HepG2 (cell line): ENCODE measurements around the gene FGD4.

Experiments
- CBX1 ChIP-seq: IDR thresholded peaks from one replicate; pipeline ENCODE4 v1.6.1; 2016; ENCODE audit warnings: antibody characterized with exemption, low read depth
- CHD4 ChIP-seq: fragments of 200-600 bp; sonication (generic); IDR thresholded peaks from 2 replicates; pipeline ENCODE4 v1.7.0; 2017; ENCODE audit warnings: mild to moderate bottlenecking, low read length, borderline replicate concordance
- EP300 ChIP-seq, 3 experiments: sonication (generic) in 1 of 3; formaldehyde crosslinking in 1 of 3; IDR thresholded peaks; 2 replicates each; pipeline versions ENCODE4 v1.5.1 to v1.6.1; 2011 to 2020; ENCODE audit warnings: low read depth in 2 of 3, low read length in 2 of 3, borderline replicate concordance in 1 of 3, improper control_type of control experiment in 1 of 3, mild to moderate bottlenecking in 1 of 3, missing genetic modification reagents in 1 of 3, moderate library complexity in 1 of 3
- EZH2 ChIP-seq: conservative IDR thresholded peaks from 2 replicates; pipeline ENCODE4 v1.6.1; 2012; ENCODE audit warnings: mild to moderate bottlenecking, low read depth, low read length, moderate library complexity
- POLR2A ChIP-seq, 2 experiments: IDR thresholded peaks; 2 replicates each; pipeline ENCODE4 v1.6.1; 2011; ENCODE audit warnings: low read depth in 2 of 2, low read length in 2 of 2, mild to moderate bottlenecking in 1 of 2, moderate library complexity in 1 of 2; ENCODE audit not compliant: insufficient read depth in 1 of 2
- WIZ ChIP-seq: sonication (generic); formaldehyde crosslinking; IDR thresholded peaks from 2 replicates; pipeline ENCODE4 v1.5.1; 2020; ENCODE audit warnings: mild to moderate bottlenecking, missing genetic modification reagents
- ZNF207 ChIP-seq: fragments of 450-650 bp; IDR thresholded peaks from 2 replicates; pipeline ENCODE4 v1.6.1; 2016; ENCODE audit warnings: antibody characterized with exemption, borderline replicate concordance
- TF ChIP-seq, protein P1 (sequence below): sonication (generic); formaldehyde crosslinking; IDR thresholded peaks from 2 replicates; pipeline ENCODE4 v1.8.1; 2023; ENCODE audit warnings: missing genetic modification reagents, inconsistent platforms, borderline replicate concordance

DNA sequence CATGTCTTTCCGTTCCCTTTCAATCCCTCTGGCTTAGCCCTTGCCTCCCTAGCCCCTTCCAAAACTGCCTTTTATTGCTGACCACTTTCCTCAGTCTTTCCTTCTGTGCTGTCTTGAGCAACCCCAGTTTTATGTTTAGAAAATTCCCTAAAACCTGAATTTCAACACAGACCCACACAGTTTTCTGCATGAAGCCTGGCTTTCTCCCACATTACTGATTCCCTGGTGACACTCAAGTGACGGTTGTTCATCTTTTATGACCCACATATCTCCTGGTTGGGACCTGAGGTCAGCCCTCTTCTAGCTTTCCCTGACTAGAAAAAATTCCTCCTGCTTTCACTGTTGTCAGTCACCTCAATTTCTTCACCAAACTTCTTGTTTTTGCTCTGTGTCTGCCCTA is 21.0 kb downstream of the FGD4 start:
- no peak for TF ChIP-seq CBX1
- no peak for TF ChIP-seq WIZ (CRISPR knock-in tag)
- TF ChIP-seq EZH2: no peak
- TF ChIP-seq, protein P1, sequence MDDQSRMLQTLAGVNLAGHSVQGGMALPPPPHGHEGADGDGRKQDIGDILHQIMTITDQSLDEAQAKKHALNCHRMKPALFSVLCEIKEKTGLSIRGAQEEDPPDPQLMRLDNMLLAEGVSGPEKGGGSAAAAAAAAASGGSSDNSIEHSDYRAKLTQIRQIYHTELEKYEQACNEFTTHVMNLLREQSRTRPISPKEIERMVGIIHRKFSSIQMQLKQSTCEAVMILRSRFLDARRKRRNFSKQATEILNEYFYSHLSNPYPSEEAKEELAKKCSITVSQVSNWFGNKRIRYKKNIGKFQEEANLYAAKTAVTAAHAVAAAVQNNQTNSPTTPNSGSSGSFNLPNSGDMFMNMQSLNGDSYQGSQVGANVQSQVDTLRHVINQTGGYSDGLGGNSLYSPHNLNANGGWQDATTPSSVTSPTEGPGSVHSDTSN (CRISPR knock-in tag): no peak
- TF ChIP-seq POLR2A (IDR thresholded peaks at IDR 0.05; ENCODE audit: insufficient read depth in 1 of 2, low read depth in 2 of 2, low read length in 2 of 2): no peak
- TF ChIP-seq EP300 (IDR thresholded peaks at IDR 0.05; ENCODE audit: low read depth in 2 of 2, low read length in 2 of 2): no peak
- no peak for TF ChIP-seq EP300 (CRISPR knock-in tag; IDR thresholded peaks at IDR 0.05; ENCODE audit: borderline replicate concordance)
- no peak for TF ChIP-seq ZNF207
- TF ChIP-seq CHD4: no peak
